Measurements from ENCODE around the gene PPFIA3. TPM values are rescaled to one million over a fixed set of nuclear protein-coding genes. Genes with fewer than 3 reads are reported as not detected.

PPFIA3 gene
- total and polyA plus RNA-seq, 2 donors from 2014 or later = 7.1 to 20.0 TPM

DNA sequence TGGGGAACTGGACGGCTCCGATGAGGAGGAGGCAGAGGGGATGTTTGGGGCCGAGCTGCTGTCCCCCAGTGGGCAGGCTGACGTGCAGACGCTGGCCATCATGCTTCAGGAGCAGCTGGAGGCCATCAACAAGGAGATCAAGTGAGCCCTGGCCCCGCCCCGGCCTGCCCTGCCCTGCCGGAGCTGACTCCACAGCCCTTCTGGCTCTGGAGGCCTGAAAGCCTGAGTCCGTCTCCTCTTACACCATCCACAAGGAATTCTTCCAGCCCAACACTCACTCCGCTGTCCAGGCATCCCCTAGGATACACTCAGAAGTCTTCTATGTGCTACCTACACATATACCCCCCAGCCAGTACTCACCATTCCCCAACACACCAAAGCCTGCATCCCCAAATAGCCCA, 17.4 kb downstream of the PPFIA3 start:
- no peak for TF ChIP-seq CTCF (IDR thresholded peaks at IDR 0.05; ENCODE audit: borderline replicate concordance, extremely low read depth, insufficient read depth)
- Histone ChIP-seq H3K4me3 (ENCODE audit: low read length in 3 of 3) (no peak overlapping the region), H3K27ac (ENCODE audit: low read depth in 2 of 2, low read length in 2 of 2) (peak overlapping the region in 1 of 2 donors; percentile 45), H3K27me3 (ENCODE audit: control insufficient read depth, insufficient read depth, low read length) (no peaks in the 10 kb centered on the region), H3K9ac (ENCODE audit: low read length in 3 of 3) (no peak overlapping the region), H3K9me3 (ENCODE audit: control insufficient read depth in 2 of 3, insufficient read depth in 1 of 3, low read length in 3 of 3) (no peaks in the 10 kb centered on the region), H3K36me3 (ENCODE audit: control insufficient read depth in 2 of 3, insufficient read depth in 3 of 3, low read length in 3 of 3) (no peaks in the 10 kb centered on the region), H3K4me1 (ENCODE audit: control insufficient read depth in 2 of 3, insufficient read depth in 2 of 3, low read depth in 1 of 3, low read length in 3 of 3) (peaks cover 0 to 8% (median 0%) of the 10 kb centered on the region in 3 donors)
- DNase-seq (peak; percentile 67 to 95 (median 80)), FAIRE-seq (no peak)
- intact Hi-C loops (cut with DNase I) = no loop called here

GRCh38 chr19:49140951-49141350, 21.6 kb downstream of the PPFIA3 start:
- Histone ChIP-seq H3K9ac (ENCODE audit: low read length in 3 of 3) (no peak overlapping the region), H3K4me3 (ENCODE audit: low read length in 3 of 3) (no peak overlapping the region), H3K27ac (ENCODE audit: low read depth in 2 of 2, low read length in 2 of 2) (no peak overlapping the region), H3K9me3 (ENCODE audit: control insufficient read depth in 2 of 3, insufficient read depth in 1 of 3, low read length in 3 of 3) (no peaks in the 10 kb centered on the region), H3K27me3 (ENCODE audit: control insufficient read depth, insufficient read depth, low read length) (no peaks in the 10 kb centered on the region), H3K4me1 (ENCODE audit: control insufficient read depth in 2 of 3, insufficient read depth in 2 of 3, low read depth in 1 of 3, low read length in 3 of 3) (peaks cover 0 to 5% (median 0%) of the 10 kb centered on the region in 3 donors), H3K36me3 (ENCODE audit: control insufficient read depth in 2 of 3, insufficient read depth in 3 of 3, low read length in 3 of 3) (no peaks in the 10 kb centered on the region)
- no peak for TF ChIP-seq CTCF (IDR thresholded peaks at IDR 0.05; ENCODE audit: borderline replicate concordance, extremely low read depth, insufficient read depth)
- intact Hi-C loops (cut with DNase I) = no loop called here
- FAIRE-seq = no peak
- DNase-seq = no peak

- FAIRE-seq = no peak
- no peak overlapping the region for H3K4me3 ChIP-seq (ENCODE audit: low read length in 3 of 3)
- no peaks in the 10 kb centered on the region for H3K9me3 ChIP-seq (ENCODE audit: control insufficient read depth in 2 of 3, insufficient read depth in 1 of 3, low read length in 3 of 3)
- H3K4me1 ChIP-seq (ENCODE audit: control insufficient read depth in 2 of 3, insufficient read depth in 2 of 3, low read depth in 1 of 3, low read length in 3 of 3) = peaks cover 0 to 8% (median 0%) of the 10 kb centered on the region in 3 donors
- TF ChIP-seq CTCF (IDR thresholded peaks at IDR 0.05; ENCODE audit: borderline replicate concordance, extremely low read depth, insufficient read depth) = no peak
- no peaks in the 10 kb centered on the region for H3K27me3 ChIP-seq (ENCODE audit: control insufficient read depth, insufficient read depth, low read length)
- intact Hi-C loops (cut with DNase I) = no loop called here
- H3K36me3 ChIP-seq (ENCODE audit: control insufficient read depth in 2 of 3, insufficient read depth in 3 of 3, low read length in 3 of 3) = no peaks in the 10 kb centered on the region
- H3K27ac ChIP-seq (ENCODE audit: low read depth in 2 of 2, low read length in 2 of 2) = no peak overlapping the region
- no peak for DNase-seq
- H3K9ac ChIP-seq (ENCODE audit: low read length in 3 of 3) = no peak overlapping the region
These were observed 22.0 kb downstream of the PPFIA3 start for GRCh38 chr19:49141352-49141751.

DNA sequence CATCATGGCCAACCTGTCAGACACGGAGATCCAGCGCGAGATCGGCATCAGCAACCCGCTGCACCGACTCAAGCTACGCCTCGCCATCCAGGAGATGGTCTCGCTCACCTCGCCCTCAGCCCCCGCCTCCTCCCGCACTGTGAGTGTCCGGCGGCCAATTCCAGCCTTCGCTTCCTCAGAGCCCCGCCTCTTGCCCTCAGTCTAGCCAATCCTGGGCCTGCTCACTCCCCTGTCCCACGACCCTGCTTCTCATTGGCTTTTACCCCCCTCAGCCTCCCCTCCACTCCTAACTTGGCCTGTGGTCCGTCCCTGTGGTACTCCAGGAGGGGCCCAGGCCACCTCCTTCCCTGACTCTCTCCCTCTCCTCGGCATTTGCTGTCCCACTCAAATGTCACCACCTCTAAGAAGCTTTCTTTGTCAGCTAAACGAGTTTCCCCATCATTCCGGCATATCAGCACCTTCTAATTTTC, 23.6 kb downstream of the PPFIA3 start:
- Histone ChIP-seq H3K27me3 (ENCODE audit: control insufficient read depth, insufficient read depth, low read length) (no peaks in the 10 kb centered on the region), H3K4me3 (ENCODE audit: low read length in 3 of 3) (peak overlapping the region; percentile 71 to 81 (median 73))
- intact Hi-C loops (cut with DNase I) = no loop called here

More for the DNA sequence above, 23.6 kb downstream of the PPFIA3 start:
- Histone ChIP-seq H3K36me3 (ENCODE audit: control insufficient read depth in 2 of 3, insufficient read depth in 3 of 3, low read length in 3 of 3) (no peaks in the 10 kb centered on the region), H3K9ac (ENCODE audit: low read length in 3 of 3) (peak overlapping the region in 2 of 3 donors; percentile 65 to 79), H3K27ac (ENCODE audit: low read depth in 2 of 2, low read length in 2 of 2) (no peak overlapping the region), H3K4me1 (ENCODE audit: control insufficient read depth in 2 of 3, insufficient read depth in 2 of 3, low read depth in 1 of 3, low read length in 3 of 3) (peaks cover 0 to 8% (median 0%) of the 10 kb centered on the region in 3 donors), H3K9me3 (ENCODE audit: control insufficient read depth in 2 of 3, insufficient read depth in 1 of 3, low read length in 3 of 3) (no peaks in the 10 kb centered on the region)
- TF ChIP-seq CTCF (IDR thresholded peaks at IDR 0.05; ENCODE audit: borderline replicate concordance, extremely low read depth, insufficient read depth) = no peak
- DNase-seq = peak; percentile 94 to 97 (median 96)
- peak; percentile 45 for FAIRE-seq

All from kidney (tissue), 14 donors.